Measurements from ENCODE around the gene SNX30. TPM values are rescaled to one million over a fixed set of nuclear protein-coding genes. Genes with fewer than 3 reads are reported as not detected.

SNX30 gene
- total RNA-seq, 1 experiment from 2014 or later, result 6.9 TPM

GRCh38 chr9:112870556-112870955 lies 120.0 kb downstream of the SNX30 start:
- no peaks in the 10 kb centered on the region for H3K27me3 ChIP-seq (ENCODE audit: control insufficient read depth, insufficient read depth, low read length)
- no peak overlapping the region for H3K4me3 ChIP-seq (ENCODE audit: low read depth in 2 of 2, low read length in 2 of 2)
- no peak overlapping the region for H3K27ac ChIP-seq (ENCODE audit: low read length)
- ChIA-PET POLR2A (no interaction called here), CTCF (no interaction called here)
- BruUV-seq (replicated peaks), result no TSS peak
- no peak for TF ChIP-seq TCF7L2 (IDR thresholded peaks at IDR 0.05; ENCODE audit: low read depth, low read length)
- TF ChIP-seq SIN3A (IDR thresholded peaks at IDR 0.05; ENCODE audit: borderline replicate concordance, insufficient read depth, low read depth, low read length), result no peak
- no peak for TF ChIP-seq CTCF (IDR thresholded peaks at IDR 0.05)
- no peak for TF ChIP-seq POLR2AphosphoS5 (IDR thresholded peaks at IDR 0.05; ENCODE audit: low read depth, low read length)
- TF ChIP-seq REST (IDR thresholded peaks at IDR 0.05; ENCODE audit: insufficient read depth in 1 of 2, low read depth in 2 of 2, low read length in 1 of 2), result no peak
- H3K9me3 ChIP-seq (ENCODE audit: control insufficient read depth, insufficient read depth, low read depth, low read length), result no peaks in the 10 kb centered on the region
- no peak for ATAC-seq
- intact Hi-C loops (cut with micrococcal nuclease; ENCODE audit: unreplicated experiment) (no loop called here), in situ Hi-C loops (cut with HindIII; ENCODE audit: low pct_unique_long_range_greater_than_20kb, low sequenced_read_pairs) (no loop called here)
- DNase-seq (ENCODE audit: low read depth, low spot score), result no peak
- no peaks in the 10 kb centered on the region for H3K4me1 ChIP-seq (ENCODE audit: control insufficient read depth, insufficient read depth, low read length)
- H3K36me3 ChIP-seq (ENCODE audit: control insufficient read depth, insufficient read depth, low read length), result no peaks in the 10 kb centered on the region

- ATAC-seq (no peak), DNase-seq (ENCODE audit: low read depth, low spot score) (no peak)
- ChIA-PET CTCF (no interaction called here), POLR2A (no interaction called here)
- in situ Hi-C loops (cut with HindIII; ENCODE audit: low pct_unique_long_range_greater_than_20kb, low sequenced_read_pairs) (no loop called here), intact Hi-C loops (cut with micrococcal nuclease; ENCODE audit: unreplicated experiment) (no loop called here)
- Histone ChIP-seq H3K4me1 (ENCODE audit: control insufficient read depth, insufficient read depth, low read length) (no peaks in the 10 kb centered on the region), H3K27me3 (ENCODE audit: control insufficient read depth, insufficient read depth, low read length) (no peaks in the 10 kb centered on the region), H3K36me3 (ENCODE audit: control insufficient read depth, insufficient read depth, low read length) (no peaks in the 10 kb centered on the region), H3K27ac (ENCODE audit: low read length) (no peak overlapping the region), H3K9me3 (ENCODE audit: control insufficient read depth, insufficient read depth, low read depth, low read length) (no peaks in the 10 kb centered on the region), H3K4me3 (ENCODE audit: low read depth in 2 of 2, low read length in 2 of 2) (no peak overlapping the region)
- no TSS peak for BruUV-seq (replicated peaks)
- no peak for TF ChIP-seq TCF7L2 (IDR thresholded peaks at IDR 0.05; ENCODE audit: low read depth, low read length)
- no peak for TF ChIP-seq CTCF (IDR thresholded peaks at IDR 0.05)
- TF ChIP-seq SIN3A (IDR thresholded peaks at IDR 0.05; ENCODE audit: borderline replicate concordance, insufficient read depth, low read depth, low read length), result no peak
- TF ChIP-seq POLR2AphosphoS5 (IDR thresholded peaks at IDR 0.05; ENCODE audit: low read depth, low read length), result no peak
- TF ChIP-seq REST (IDR thresholded peaks at IDR 0.05; ENCODE audit: insufficient read depth in 1 of 2, low read depth in 2 of 2, low read length in 1 of 2), result no peak
Measured at GRCh38 chr9:112872019-112872418, 121.5 kb downstream of the SNX30 start.

Measured in Panc1 (cell line).